Bronchial epithelial cell (primary cell): ENCODE data around the gene TSTD2. TPM values are rescaled to one million over a fixed set of nuclear protein-coding genes. Genes with fewer than 3 reads are reported as not detected.

ENCODE experiments used
- DNase-seq: peaks from one replicate; pipeline ENCODE4 v3.0.0-alpha.2; 2010; ENCODE audit warnings: low read depth
- FAIRE-seq: peaks from 2 replicates; lab custom pipeline; 2011; peaks lifted over from hg19 to GRCh38; lab: Jason Lieb, UNC
- H3K27me3 ChIP-seq: 2 replicates; pipeline ENCODE4 v1.5.1; 2011; ENCODE audit warnings: low read length; ENCODE audit not compliant: control insufficient read depth, insufficient read depth
- H3K36me3 ChIP-seq: 2 replicates; pipeline ENCODE4 v1.5.1; 2011; ENCODE audit warnings: low read length; ENCODE audit not compliant: control insufficient read depth, insufficient read depth
- H3K4me3 ChIP-seq: 2 replicates; pipeline ENCODE4 v1.5.1; 2011; ENCODE audit warnings: mild to moderate bottlenecking, low read depth, low read length, control low read depth
- total RNA-seq: library from RNA; depleted of rRNA; stranded (reverse); fragments of >200 nt; gene quantifications from 2 replicates; pipeline ENCODE4 v1.2.1, GENCODE V29; 2014
- TF ChIP-seq, protein P1 (sequence below): IDR thresholded peaks from 2 replicates; pipeline ENCODE4 v1.5.1; 2011; ENCODE audit warnings: mild to moderate bottlenecking, moderate library complexity, low read length, control low read depth, inconsistent platforms; ENCODE audit not compliant: insufficient read depth, severe bottlenecking

The TSTD2 gene
- total RNA-seq, 1 donor from 2014 or later = 15.0 TPM

DNA sequence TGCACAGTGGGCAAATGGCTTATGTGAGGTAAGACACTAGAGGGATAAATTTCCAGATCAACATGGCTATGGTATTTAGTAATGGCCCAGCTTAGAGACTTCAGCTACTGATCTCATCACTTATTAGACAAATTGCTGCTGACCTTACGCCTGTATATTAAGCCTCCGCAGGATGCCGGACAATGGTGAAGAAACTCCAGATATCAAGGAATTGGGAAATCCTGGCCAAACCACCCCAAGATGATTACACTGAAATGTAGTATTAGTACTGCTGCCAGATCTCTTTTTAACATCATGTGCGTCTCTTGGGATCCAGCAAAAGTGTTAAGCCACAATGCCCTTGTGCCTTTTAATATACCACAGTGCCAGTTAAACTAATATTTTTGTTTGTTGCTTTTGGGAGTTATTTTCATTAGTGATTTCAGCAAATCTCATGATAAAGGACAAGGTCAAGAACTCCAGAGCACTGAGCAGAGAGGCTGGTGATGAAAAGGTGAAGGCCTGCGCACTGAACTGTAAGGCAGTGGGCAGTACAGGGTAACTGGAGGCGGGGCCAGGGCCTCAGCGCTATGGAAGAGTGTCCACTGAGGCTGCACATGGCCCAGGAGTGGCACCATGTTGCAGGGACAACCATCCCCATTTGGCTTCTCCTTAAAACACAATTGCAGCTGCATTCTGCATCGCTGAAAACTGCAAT, 32.5 kb downstream of the TSTD2 start:
- TF ChIP-seq, protein P1, sequence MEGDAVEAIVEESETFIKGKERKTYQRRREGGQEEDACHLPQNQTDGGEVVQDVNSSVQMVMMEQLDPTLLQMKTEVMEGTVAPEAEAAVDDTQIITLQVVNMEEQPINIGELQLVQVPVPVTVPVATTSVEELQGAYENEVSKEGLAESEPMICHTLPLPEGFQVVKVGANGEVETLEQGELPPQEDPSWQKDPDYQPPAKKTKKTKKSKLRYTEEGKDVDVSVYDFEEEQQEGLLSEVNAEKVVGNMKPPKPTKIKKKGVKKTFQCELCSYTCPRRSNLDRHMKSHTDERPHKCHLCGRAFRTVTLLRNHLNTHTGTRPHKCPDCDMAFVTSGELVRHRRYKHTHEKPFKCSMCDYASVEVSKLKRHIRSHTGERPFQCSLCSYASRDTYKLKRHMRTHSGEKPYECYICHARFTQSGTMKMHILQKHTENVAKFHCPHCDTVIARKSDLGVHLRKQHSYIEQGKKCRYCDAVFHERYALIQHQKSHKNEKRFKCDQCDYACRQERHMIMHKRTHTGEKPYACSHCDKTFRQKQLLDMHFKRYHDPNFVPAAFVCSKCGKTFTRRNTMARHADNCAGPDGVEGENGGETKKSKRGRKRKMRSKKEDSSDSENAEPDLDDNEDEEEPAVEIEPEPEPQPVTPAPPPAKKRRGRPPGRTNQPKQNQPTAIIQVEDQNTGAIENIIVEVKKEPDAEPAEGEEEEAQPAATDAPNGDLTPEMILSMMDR = no peak
- Histone ChIP-seq H3K4me3 (no peak overlapping the region), H3K27me3 (no peaks in the 10 kb centered on the region), H3K36me3 (peaks cover 11% of the 10 kb centered on the region)
- FAIRE-seq (no peak), DNase-seq (no peak)

- TF ChIP-seq, protein P1 = no peak
- no peak for FAIRE-seq
- no peak for DNase-seq
- H3K36me3 ChIP-seq = peaks cover 5% of the 10 kb centered on the region
- H3K27me3 ChIP-seq = no peaks in the 10 kb centered on the region
- no peak overlapping the region for H3K4me3 ChIP-seq
Observed at GRCh38 chr9:97599314-97599846, 33.8 kb downstream of the TSTD2 start.

- no peaks in the 10 kb centered on the region for H3K27me3 ChIP-seq
- H3K36me3 ChIP-seq = peaks cover 4% of the 10 kb centered on the region
- peak; percentile 73 for DNase-seq
- FAIRE-seq = no peak
- TF ChIP-seq, protein P1 = peak; percentile 95
- no peak overlapping the region for H3K4me3 ChIP-seq
Observed at GRCh38 chr9:97598461-97599288, 34.5 kb downstream of the TSTD2 start.

- Histone ChIP-seq H3K27me3 (no peaks in the 10 kb centered on the region), H3K36me3 (peaks cover 1% of the 10 kb centered on the region), H3K4me3 (no peak overlapping the region)
- TF ChIP-seq, protein P1 = no peak
- FAIRE-seq = no peak
- DNase-seq = no peak
Observed at GRCh38 chr9:97596906-97597305, 36.3 kb downstream of the TSTD2 start.

GRCh38 chr9:97594381-97594921, 38.7 kb downstream of the TSTD2 start:
- TF ChIP-seq, protein P1 = no peak
- FAIRE-seq (no peak), DNase-seq (no peak)
- Histone ChIP-seq H3K4me3 (no peak overlapping the region), H3K27me3 (no peaks in the 10 kb centered on the region), H3K36me3 (no peaks in the 10 kb centered on the region)
